ENCODE data around the gene PRKRIP1. TPM values are rescaled to one million over a fixed set of nuclear protein-coding genes. Genes with fewer than 3 reads are reported as not detected.

The PRKRIP1 gene
- total and polyA plus RNA-seq, 9 donors = 17.4 to 28.8 (median 23.9) TPM

GRCh38 chr7:102432442-102433218 lies 36.5 kb downstream of the PRKRIP1 start:
- Histone ChIP-seq H3K4me1 (ENCODE audit: insufficient read depth) (peaks cover 5% of the 10 kb centered on the region), H3K27me3 (no peaks in the 10 kb centered on the region), H3K4me3 (peak overlapping the region; percentile 78), H3K36me3 (no peaks in the 10 kb centered on the region), H3K27ac (peak overlapping the region in 1 of 2 donors; percentile 55), H3K9me3 (no peaks in the 10 kb centered on the region)
- TF ChIP-seq POLR2A (IDR thresholded peaks at IDR 0.05) = no peak
- TF ChIP-seq EP300 (IDR thresholded peaks at IDR 0.05) = no peak
- TF ChIP-seq, protein P1, sequence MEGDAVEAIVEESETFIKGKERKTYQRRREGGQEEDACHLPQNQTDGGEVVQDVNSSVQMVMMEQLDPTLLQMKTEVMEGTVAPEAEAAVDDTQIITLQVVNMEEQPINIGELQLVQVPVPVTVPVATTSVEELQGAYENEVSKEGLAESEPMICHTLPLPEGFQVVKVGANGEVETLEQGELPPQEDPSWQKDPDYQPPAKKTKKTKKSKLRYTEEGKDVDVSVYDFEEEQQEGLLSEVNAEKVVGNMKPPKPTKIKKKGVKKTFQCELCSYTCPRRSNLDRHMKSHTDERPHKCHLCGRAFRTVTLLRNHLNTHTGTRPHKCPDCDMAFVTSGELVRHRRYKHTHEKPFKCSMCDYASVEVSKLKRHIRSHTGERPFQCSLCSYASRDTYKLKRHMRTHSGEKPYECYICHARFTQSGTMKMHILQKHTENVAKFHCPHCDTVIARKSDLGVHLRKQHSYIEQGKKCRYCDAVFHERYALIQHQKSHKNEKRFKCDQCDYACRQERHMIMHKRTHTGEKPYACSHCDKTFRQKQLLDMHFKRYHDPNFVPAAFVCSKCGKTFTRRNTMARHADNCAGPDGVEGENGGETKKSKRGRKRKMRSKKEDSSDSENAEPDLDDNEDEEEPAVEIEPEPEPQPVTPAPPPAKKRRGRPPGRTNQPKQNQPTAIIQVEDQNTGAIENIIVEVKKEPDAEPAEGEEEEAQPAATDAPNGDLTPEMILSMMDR (IDR thresholded peaks at IDR 0.05) = no peak
- DNase-seq = no peak
- intact Hi-C loops (cut with DNase I) = no loop called here
- WGBS, 3 donors = 20 to 28% (median 20%) methylated on average over 24 to 27 of the region's 27 CpGs

DNA sequence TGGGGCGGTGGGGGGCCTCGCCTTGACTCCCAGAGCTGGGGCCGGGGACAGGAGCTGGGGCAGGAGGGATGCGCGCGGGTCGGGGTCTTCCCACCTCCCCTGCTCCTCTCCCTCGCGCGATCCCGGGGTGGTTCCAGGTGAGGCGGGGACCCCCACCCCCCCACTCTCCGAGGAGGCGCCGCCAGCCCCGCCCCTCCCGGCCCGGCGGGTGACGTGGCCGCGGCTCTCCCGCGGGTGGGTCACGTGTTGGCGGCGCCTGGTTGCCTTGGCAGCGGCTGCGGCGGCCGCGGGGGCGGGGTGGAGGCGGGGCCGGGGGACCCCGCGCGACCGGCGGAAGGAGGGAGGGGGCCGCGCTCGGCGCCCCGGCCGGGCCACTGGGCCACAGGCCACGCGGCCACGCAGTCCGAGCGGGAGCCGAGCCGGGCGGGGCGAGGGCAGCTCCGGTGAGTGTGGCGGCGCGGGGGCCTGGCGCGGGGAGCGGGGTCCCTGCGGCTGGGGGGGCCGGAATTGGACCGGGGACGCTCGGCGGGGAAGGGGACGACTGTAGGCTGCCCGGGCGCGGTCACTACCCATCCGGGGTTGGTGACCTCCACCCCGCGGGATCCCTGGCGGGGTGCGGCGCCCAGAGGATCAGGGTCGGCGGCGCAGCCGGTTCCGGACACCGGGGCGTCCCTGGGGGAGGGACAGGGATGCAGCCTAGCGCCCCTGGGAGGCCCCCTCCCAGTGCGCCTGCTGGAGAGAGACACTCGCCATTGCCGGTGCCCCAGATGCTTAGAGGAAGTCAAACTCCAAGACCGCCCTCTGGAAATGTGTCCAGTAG lies 37.3 kb downstream of the PRKRIP1 start, which contains the start of gene ORAI2:
TSS of gene ORAI2 (plus strand) at position 357 of the 820 bp plus-strand sequence. CDS start 5,382 bp downstream, outside the sequence.
- intact Hi-C loops (cut with DNase I) = no loop called here
- H3K27me3 ChIP-seq = no peaks in the 10 kb centered on the region
- peak within 1 kb of the TSS; percentile 78 for H3K4me3 ChIP-seq
- H3K36me3 ChIP-seq = no peaks in the 10 kb centered on the region
- peak within 1 kb of the TSS in 1 of 2 donors; percentile 55 for H3K27ac ChIP-seq
- peaks cover 5% of the 10 kb centered on the region for H3K4me1 ChIP-seq (ENCODE audit: insufficient read depth)
- 0 to 1% (median 1%) methylated on average over 27 to 90 of the region's 90 CpGs for WGBS, 3 donors
- DNase-seq = peak; percentile 82 to 91 (median 90)
- no peak for TF ChIP-seq EP300 (IDR thresholded peaks at IDR 0.05)
- peak; percentile 17 for TF ChIP-seq POLR2A (IDR thresholded peaks at IDR 0.05)
- no peaks in the 10 kb centered on the region for H3K9me3 ChIP-seq

DNA sequence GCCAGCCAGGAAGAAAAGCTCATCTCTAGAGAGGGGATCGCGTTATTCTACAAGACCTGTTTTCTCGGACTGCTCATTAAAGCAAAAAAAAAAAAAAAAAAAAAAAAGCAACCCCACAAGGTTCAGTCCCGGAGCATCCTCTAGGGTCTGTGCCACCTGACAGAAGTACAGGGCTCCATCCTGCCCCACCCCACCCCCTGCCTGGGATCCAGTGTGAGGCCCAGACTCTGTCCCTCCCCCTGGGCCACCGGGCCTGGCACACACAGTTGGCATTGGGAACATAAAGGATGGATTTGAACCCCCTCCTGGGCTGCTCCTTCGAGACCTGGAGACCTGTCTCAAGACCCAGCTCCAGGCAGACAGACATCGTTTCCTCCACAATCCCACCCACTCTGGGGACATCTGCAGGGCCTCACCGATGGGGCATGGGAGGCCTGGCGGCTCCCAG lies 37.9 kb downstream of the PRKRIP1 start:
- peaks cover 5% of the 10 kb centered on the region for H3K4me1 ChIP-seq (ENCODE audit: insufficient read depth)
- intact Hi-C loops (cut with DNase I) = no loop called here
- DNase-seq = peak in 3 of 5 donors; percentile 33 to 51 (median 47)
- TF ChIP-seq EP300 (IDR thresholded peaks at IDR 0.05) (no peak), POLR2A (IDR thresholded peaks at IDR 0.05) (no peak)
- TF ChIP-seq, protein P1 (IDR thresholded peaks at IDR 0.05) = no peak
- WGBS, 3 donors = 28 to 35% (median 32%) methylated on average over 9 of the region's 9 CpGs
- peak overlapping the region in 1 of 2 donors; percentile 8 for H3K27ac ChIP-seq
- H3K36me3 ChIP-seq = no peaks in the 10 kb centered on the region
- H3K4me3 ChIP-seq = peak overlapping the region; percentile 78
- no peaks in the 10 kb centered on the region for H3K27me3 ChIP-seq
- H3K9me3 ChIP-seq = no peaks in the 10 kb centered on the region

DNA sequence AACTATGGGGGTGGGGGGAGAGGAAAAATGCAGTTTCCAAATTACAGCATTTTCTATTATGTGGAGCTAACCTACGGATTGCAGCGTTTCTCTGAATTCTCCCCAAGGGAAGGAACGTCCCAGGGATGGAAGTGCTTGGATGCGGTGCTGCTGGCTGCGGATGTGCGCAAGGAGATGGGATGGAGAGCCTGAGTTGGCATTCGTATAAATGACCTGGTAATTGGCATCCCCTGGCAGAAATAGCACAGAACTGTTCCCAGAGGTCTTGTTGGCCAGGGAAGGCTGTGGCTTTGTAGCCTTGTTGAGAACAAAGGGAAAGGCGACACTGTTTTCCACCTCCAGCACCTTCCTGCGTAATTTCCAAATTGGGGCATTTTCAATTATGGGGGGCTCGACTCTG lies 40.0 kb downstream of the PRKRIP1 start:
- intact Hi-C loops (cut with DNase I) = no loop called here
- no peak for TF ChIP-seq EP300 (IDR thresholded peaks at IDR 0.05)
- TF ChIP-seq POLR2A (IDR thresholded peaks at IDR 0.05) = no peak
- TF ChIP-seq, protein P1 (IDR thresholded peaks at IDR 0.05) = no peak
- Histone ChIP-seq H3K27ac (no peak overlapping the region), H3K27me3 (no peaks in the 10 kb centered on the region), H3K4me1 (ENCODE audit: insufficient read depth) (peaks cover 5% of the 10 kb centered on the region), H3K9me3 (no peaks in the 10 kb centered on the region), H3K4me3 (no peak overlapping the region), H3K36me3 (no peaks in the 10 kb centered on the region)
- 92 to 94% (median 92%) methylated on average over 10 of the region's 10 CpGs for WGBS, 3 donors
- DNase-seq = no peak
